ENCODE measurements around the gene INSIG1. TPM values are rescaled to one million over a fixed set of nuclear protein-coding genes. Genes with fewer than 3 reads are reported as not detected.

The INSIG1 gene
- total RNA-seq = 269 and 370 TPM in 2 replicates

DNA sequence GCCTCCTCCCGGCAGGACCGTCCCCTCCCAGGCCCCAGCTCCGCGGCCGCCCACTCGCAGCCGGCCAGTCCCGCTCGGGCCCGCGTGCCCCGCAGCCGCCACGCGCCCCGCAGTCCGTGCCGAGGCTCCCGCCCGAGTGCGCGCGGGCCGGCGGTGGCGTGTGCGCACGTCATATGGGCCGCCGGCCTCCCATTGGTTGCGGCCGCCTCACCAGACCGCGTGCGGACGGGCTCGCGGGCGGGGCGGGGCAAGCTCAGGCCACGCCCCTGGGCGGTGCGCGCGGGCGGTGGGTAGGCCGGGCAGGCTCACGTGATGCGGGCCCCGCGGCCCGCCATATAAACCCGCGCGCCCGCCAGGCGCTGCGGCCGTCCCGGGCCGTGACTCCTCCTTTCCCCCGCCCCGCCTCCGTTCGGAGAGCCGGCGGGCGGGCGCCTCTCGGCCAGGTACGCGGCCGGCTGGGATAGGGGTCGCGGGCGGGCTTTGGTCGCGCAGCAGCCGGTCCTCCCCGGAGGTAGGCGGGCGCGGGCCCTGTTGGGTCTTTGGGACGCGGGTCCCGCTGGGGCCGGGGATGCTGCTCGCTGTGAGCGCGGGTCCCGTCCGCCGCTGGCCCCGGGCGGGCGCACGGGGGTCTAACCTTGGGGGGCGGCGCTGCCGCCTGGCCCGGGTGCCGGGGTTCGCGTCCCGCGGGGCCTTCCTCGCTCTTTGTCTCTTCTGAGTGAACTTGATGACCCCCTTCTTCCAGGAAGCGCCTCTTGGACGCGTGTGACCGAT, at the start of gene INSIG1:
Gene INSIG1, plus strand, starts transcription at position 362 of the 771 bp plus-strand sequence. Its CDS starts 408 bp downstream, at position 770.

Other genes with a start within 250 kb of the INSIG1 start
- gene HTR5A, start 227.6 kb upstream of the INSIG1 start, total RNA-seq = not detected in 2 replicates
- under 0.01 TPM in 1 of 2 replicates, not detected in the other for gene EN2, start 160.3 kb downstream of the INSIG1 start, total RNA-seq
- gene CNPY1, start 248.7 kb downstream of the INSIG1 start, total RNA-seq = not detected in 2 replicates

All from smooth muscle cell of the umbilical artery (primary cell).